HEK293T (cell line): ENCODE results near the gene SNRNP35.

Experiments
- BHLHE40 ChIP-seq: fragments of 450-650 bp; IDR thresholded peaks from 2 replicates; pipeline ENCODE4 v1.6.1; 2016; ENCODE audit warnings: mild to moderate bottlenecking, moderate library complexity, borderline replicate concordance
- ELF4 ChIP-seq: fragments of 450-650 bp; IDR thresholded peaks from 2 replicates; pipeline ENCODE4 v1.6.1; 2017; ENCODE audit warnings: antibody characterized with exemption
- FOXA1 ChIP-seq: fragments of 450-650 bp; IDR thresholded peaks from 2 replicates; pipeline ENCODE4 v1.6.1; 2016; ENCODE audit warnings: mild to moderate bottlenecking
- FOXK2 ChIP-seq: fragments of 450-650 bp; IDR thresholded peaks from 2 replicates; pipeline ENCODE4 v1.6.1; 2016; ENCODE audit warnings: mild to moderate bottlenecking
- FOXM1 ChIP-seq: fragments of 450-650 bp; IDR thresholded peaks from 2 replicates; pipeline ENCODE4 v1.6.1; 2017; ENCODE audit warnings: mild to moderate bottlenecking, borderline replicate concordance
- SP1 ChIP-seq: fragments of 450-650 bp; IDR thresholded peaks from 2 replicates; pipeline ENCODE4 v1.6.1; 2017
- TF ChIP-seq, protein P1 (sequence below): fragments of 450-650 bp; IDR thresholded peaks from 2 replicates; pipeline ENCODE4 v1.6.1; 2016

DNA sequence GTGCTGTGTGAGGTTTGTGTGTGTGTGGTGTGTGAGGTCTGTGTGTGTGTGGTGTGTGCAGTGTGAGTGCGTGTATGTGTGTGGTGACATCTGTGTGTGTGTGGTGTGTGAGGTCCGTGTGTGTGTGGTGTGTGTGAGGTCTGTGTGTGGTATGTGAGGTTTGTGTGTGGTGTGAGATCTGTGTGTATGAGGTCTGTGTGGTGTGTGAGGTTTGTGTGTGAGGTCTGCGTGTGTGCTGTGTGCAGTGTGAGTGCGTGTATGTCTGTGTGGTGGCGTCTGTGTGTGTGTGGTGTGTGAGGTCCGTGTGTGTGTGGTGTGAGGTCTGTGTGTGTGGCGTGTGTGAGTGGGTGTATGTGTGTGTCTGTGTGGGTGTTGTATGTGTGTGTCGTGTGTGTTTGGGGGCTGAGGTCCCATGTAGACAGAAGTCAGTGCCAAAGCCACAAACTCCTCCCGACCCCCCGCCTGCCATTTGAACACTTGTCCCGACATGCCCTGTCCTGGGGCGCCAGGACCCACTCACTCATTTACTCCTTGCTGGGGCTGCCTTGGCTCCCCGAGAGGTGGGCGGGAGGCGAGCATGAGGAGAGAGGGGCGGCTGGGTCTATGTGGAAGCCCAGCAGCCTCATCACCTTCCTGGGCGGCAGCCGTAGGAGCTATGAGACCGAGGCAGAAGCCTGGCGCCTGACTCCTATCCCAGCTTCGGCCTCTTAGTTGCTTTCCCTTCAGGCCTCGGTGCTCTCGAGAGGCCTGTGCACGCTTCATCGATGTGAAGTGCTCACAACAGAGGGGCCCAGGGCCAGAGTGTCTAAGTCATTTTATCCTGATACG lies 55.1 kb downstream of the SNRNP35 start:
- TF ChIP-seq, protein P1, sequence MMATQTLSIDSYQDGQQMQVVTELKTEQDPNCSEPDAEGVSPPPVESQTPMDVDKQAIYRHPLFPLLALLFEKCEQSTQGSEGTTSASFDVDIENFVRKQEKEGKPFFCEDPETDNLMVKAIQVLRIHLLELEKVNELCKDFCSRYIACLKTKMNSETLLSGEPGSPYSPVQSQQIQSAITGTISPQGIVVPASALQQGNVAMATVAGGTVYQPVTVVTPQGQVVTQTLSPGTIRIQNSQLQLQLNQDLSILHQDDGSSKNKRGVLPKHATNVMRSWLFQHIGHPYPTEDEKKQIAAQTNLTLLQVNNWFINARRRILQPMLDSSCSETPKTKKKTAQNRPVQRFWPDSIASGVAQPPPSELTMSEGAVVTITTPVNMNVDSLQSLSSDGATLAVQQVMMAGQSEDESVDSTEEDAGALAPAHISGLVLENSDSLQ = no peak
- TF ChIP-seq ELF4 (no peak), FOXA1 (no peak), BHLHE40 (no peak), FOXM1 (no peak), SP1 (no peak), FOXK2 (no peak)
